ENCODE measurements around the gene FILIP1.

Gene FILIP1

DNA sequence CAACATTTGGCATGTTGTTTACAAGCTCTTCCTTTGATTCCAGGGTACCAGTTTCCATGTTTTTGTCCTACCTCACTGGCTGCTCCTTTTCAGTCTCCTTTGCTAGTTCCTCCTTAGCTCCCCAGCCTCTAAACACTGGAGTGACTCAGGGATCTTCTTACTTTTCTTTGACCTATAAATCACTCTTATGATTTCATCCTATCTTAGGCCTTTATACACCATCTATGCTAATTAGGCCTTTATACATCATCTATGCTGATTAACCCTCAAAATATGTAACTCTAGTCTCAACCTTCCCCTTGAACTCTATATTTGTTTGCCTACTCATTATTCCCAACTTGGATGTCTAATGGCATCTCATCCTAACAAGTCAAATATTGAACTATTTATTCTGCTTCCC, 218.5 kb downstream of the FILIP1 start:
- DNase-seq (ENCODE audit: low spot score): no peak
- in situ Hi-C loops (cut with MboI; ENCODE audit: low pct_unique_long_range_greater_than_20kb, low sequenced_read_pairs, unreplicated experiment): loop anchor here (25.0 kb wide), 1 partner anchor 262 kb away; no protein-coding TSS in a partner anchor
- TF ChIP-seq, protein P1, sequence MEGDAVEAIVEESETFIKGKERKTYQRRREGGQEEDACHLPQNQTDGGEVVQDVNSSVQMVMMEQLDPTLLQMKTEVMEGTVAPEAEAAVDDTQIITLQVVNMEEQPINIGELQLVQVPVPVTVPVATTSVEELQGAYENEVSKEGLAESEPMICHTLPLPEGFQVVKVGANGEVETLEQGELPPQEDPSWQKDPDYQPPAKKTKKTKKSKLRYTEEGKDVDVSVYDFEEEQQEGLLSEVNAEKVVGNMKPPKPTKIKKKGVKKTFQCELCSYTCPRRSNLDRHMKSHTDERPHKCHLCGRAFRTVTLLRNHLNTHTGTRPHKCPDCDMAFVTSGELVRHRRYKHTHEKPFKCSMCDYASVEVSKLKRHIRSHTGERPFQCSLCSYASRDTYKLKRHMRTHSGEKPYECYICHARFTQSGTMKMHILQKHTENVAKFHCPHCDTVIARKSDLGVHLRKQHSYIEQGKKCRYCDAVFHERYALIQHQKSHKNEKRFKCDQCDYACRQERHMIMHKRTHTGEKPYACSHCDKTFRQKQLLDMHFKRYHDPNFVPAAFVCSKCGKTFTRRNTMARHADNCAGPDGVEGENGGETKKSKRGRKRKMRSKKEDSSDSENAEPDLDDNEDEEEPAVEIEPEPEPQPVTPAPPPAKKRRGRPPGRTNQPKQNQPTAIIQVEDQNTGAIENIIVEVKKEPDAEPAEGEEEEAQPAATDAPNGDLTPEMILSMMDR (IDR thresholded peaks at IDR 0.05; ENCODE audit: extremely low read depth, insufficient read depth, missing control alignments): no peak

DNA sequence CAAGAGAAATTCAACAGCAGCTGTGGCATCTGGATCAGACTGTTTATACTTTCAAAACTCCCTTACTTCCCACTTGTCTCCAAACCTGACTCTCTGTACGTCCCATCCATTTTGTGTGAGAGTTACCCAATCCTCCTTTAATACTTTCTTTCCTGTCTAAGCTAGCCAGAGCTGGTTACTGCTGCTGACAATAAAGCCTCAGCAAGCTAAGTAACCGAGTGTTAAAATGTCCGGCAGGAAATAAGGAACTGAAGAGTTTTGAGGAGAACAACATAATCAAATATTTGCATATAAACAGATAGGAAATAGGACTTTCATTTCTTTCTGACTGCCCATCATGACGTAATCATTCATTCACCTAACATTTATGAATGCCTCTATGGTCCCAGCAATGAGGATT, 220.6 kb downstream of the FILIP1 start:
- in situ Hi-C loops (cut with MboI; ENCODE audit: low pct_unique_long_range_greater_than_20kb, low sequenced_read_pairs, unreplicated experiment): no loop called here
- no peak for DNase-seq (ENCODE audit: low spot score)
- TF ChIP-seq, protein P1 (IDR thresholded peaks at IDR 0.05; ENCODE audit: extremely low read depth, insufficient read depth, missing control alignments): no peak

DNA sequence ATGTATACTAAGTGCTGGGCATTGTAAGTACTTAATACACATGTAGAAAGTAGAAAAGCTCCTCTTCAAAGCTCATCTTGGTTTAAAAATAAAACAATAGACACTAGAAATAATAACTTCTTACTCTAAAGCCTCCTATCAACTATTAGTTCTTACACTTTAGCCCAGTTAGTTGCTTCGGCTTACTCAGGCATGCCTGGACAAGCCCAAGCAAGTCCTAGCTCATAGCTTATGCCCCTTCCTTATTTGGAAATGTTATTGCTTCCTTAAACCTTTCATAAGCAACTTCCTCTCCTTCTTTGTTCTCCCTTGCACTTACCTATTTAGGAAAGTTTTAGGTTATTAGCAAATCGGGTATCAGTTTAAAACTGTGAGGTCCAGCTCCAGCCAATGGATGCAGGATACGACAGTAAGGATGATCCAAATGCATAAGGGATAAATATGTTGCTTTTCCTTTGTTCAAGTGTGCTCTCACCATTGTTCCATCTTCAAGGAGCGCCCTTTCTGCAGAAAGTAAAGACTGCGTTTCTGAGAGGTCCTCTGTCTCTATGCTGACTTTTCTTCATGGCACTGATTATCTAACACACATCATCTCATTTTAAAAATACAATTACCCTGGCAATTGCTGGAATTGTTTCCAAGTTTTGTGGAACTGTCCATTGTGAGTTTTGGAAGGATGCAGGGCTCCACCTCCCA, 221.3 kb downstream of the FILIP1 start:
- in situ Hi-C loops (cut with MboI; ENCODE audit: low pct_unique_long_range_greater_than_20kb, low sequenced_read_pairs, unreplicated experiment): no loop called here
- DNase-seq (ENCODE audit: low spot score): no peak
- TF ChIP-seq, protein P1 (IDR thresholded peaks at IDR 0.05; ENCODE audit: extremely low read depth, insufficient read depth, missing control alignments): no peak

DNA sequence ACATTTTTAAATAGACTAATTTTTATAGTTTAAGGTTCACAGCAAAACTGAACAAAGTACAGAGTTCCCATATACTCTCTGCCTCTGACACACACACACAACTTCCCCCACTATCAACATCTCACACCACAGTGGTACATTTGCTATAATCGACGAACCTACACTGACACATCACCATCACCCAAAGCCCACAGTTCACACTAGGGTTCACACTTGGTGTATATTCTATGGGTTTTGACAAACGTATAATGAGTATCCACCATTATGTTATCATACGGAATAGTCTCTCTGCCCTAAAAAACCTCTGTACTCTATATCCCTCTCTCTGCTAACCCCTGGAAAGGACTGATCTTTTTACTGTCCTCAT, 224.6 kb downstream of the FILIP1 start:
- TF ChIP-seq, protein P1 (IDR thresholded peaks at IDR 0.05; ENCODE audit: extremely low read depth, insufficient read depth, missing control alignments): no peak
- in situ Hi-C loops (cut with MboI; ENCODE audit: low pct_unique_long_range_greater_than_20kb, low sequenced_read_pairs, unreplicated experiment): no loop called here
- DNase-seq (ENCODE audit: low spot score): no peak

DNA sequence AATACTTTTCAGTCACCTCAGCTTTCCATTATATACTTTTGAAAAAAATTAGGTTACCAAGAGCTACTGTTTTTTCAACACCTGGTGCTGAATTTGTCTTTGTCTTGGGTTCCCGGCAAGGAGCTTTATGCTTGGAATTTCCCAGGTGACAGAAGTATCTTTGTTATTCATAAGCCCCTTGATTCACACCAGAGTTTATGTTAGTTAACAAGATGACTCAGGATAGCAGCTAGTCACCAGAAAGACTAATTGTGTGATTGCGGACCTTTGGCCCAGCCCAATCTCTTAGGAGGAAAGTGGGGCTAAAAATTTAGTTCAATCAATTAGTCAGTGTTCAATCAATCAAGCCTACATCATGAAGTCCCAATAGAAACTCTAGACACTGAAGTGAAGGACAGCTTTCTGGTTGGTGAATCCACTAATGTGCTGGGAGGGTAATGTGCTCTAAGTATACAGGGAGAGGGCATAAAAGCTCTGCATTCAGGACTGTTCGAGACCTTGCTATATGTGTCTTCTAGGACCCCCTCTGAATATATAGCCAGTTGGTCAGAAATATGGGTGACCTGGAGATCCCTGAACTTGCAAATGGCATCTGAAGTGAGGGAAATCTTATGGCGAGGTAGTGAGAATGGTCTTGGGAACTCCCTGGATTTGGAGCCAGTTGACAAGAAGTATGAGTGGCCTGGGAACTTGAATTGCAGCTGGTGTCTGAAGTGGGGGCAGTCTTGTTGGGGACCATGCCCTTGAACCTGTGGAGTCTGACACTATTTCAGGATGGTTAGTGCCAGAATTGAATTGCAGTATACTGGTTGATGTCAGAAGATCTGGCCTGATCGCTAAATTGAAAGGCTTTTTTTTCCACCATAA, 225.2 kb downstream of the FILIP1 start:
- in situ Hi-C loops (cut with MboI; ENCODE audit: low pct_unique_long_range_greater_than_20kb, low sequenced_read_pairs, unreplicated experiment): no loop called here
- TF ChIP-seq, protein P1 (IDR thresholded peaks at IDR 0.05; ENCODE audit: extremely low read depth, insufficient read depth, missing control alignments): no peak
- DNase-seq (ENCODE audit: low spot score): no peak

DNA sequence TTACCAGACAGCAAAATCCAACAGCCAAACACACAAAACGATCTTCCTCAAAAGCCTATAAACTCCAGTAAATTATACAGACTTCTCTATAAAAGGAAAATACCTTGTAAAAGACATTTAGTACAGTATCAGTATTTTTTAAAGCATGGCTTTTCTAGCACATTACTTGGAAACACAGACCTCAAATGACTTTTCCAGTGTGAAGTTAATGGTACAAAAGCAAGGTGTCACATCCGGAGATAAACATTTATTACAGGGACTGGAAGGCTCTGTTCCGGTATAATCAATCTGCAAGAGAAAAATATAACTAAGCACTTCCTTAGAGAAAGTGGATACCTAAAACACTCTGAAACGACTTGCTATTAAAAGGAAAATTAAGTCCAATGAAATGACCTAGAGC, 226.1 kb downstream of the FILIP1 start:
- in situ Hi-C loops (cut with MboI; ENCODE audit: low pct_unique_long_range_greater_than_20kb, low sequenced_read_pairs, unreplicated experiment): no loop called here
- TF ChIP-seq, protein P1 (IDR thresholded peaks at IDR 0.05; ENCODE audit: extremely low read depth, insufficient read depth, missing control alignments): no peak
- DNase-seq (ENCODE audit: low spot score): no peak
